Neural cell (in vitro differentiated cells): Measurements from ENCODE around the gene SS18L1.

Experiments
- EP300 ChIP-seq: fragments of 450-650 bp; conservative IDR thresholded peaks from 2 replicates; pipeline ENCODE4 v1.6.1; 2014; ENCODE audit warnings: antibody characterized with exemption, mild to moderate bottlenecking, moderate library complexity; ENCODE audit not compliant: poor library complexity, severe bottlenecking
- EZH2 ChIP-seq: fragments of 200-600, 300-800 bp; shearing (Covaris generic), sonication (generic); IDR thresholded peaks from 2 replicates; pipeline ENCODE4 v1.6.1; 2014; ENCODE audit warnings: antibody characterized with exemption, low read length, borderline replicate concordance, mild to moderate bottlenecking; ENCODE audit not compliant: insufficient read depth, poor library complexity, severe bottlenecking
- MXI1 ChIP-seq: fragments of 450-650 bp; conservative IDR thresholded peaks from 2 replicates; pipeline ENCODE4 v1.6.1; 2014; ENCODE audit warnings: antibody characterized with exemption, mild to moderate bottlenecking; ENCODE audit not compliant: poor library complexity, severe bottlenecking
- POLR2AphosphoS5 ChIP-seq: IDR thresholded peaks from 2 replicates; pipeline ENCODE4 v1.6.1; 2012
- RAD21 ChIP-seq: fragments of 450-650 bp; conservative IDR thresholded peaks from 2 replicates; pipeline ENCODE4 v1.6.1; 2014; ENCODE audit warnings: antibody characterized with exemption, mild to moderate bottlenecking, moderate library complexity
- TAF1 ChIP-seq: IDR thresholded peaks from 2 replicates; pipeline ENCODE4 v1.6.1; 2012; ENCODE audit warnings: low read depth
- TF ChIP-seq, protein P1 (sequence below): fragments of 450-650 bp; IDR thresholded peaks from 2 replicates; pipeline ENCODE4 v1.5.1; 2014; ENCODE audit warnings: antibody characterized with exemption, mild to moderate bottlenecking, moderate library complexity; ENCODE audit not compliant: poor library complexity, severe bottlenecking

DNA sequence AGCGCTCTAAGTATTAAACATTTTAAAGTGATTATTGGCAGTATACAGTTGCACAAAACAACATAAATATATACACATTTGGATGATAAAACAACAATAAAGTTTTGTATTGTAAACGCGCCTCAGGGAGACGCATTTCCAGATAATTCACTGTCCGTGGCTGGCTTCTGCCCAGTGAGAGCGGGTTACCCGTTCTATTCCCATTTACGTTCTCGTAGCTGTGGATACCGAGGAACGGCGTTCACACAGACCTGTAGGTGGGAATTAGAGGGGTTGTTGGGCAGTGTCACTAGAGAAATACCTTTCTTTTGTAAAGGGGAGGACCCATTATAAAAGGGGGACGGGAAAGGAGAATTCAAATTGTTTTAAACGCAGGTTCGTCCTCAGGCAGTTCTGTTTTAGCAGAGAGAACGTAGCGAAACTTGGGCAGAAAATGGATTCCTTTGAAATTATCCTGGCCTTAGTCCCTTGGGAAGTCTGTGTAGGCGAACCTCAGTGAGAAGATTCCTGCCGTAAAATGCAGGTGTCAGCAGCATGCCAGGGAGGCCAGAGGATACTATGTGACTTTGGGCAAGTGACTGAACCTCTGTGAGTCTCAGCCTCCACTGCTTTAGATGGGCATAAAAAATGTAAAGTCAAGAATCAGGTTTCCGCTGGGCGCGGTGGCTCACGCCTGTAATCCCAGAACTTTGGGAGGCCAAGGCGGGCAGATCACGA lies 40.0 kb downstream of the SS18L1 start:
- TF ChIP-seq, protein P1, sequence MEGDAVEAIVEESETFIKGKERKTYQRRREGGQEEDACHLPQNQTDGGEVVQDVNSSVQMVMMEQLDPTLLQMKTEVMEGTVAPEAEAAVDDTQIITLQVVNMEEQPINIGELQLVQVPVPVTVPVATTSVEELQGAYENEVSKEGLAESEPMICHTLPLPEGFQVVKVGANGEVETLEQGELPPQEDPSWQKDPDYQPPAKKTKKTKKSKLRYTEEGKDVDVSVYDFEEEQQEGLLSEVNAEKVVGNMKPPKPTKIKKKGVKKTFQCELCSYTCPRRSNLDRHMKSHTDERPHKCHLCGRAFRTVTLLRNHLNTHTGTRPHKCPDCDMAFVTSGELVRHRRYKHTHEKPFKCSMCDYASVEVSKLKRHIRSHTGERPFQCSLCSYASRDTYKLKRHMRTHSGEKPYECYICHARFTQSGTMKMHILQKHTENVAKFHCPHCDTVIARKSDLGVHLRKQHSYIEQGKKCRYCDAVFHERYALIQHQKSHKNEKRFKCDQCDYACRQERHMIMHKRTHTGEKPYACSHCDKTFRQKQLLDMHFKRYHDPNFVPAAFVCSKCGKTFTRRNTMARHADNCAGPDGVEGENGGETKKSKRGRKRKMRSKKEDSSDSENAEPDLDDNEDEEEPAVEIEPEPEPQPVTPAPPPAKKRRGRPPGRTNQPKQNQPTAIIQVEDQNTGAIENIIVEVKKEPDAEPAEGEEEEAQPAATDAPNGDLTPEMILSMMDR = no peak
- TF ChIP-seq POLR2AphosphoS5 = no peak
- TF ChIP-seq EP300 = no peak
- TF ChIP-seq TAF1 = no peak
- no peak for TF ChIP-seq EZH2
- no peak for TF ChIP-seq RAD21
- TF ChIP-seq MXI1 = no peak
